GM21786 (cell line): ENCODE measurements around the gene SALL1.

Source experiments
- ATAC-seq: cut with Tn5 transposase; IDR thresholded peaks from one replicate; pipeline ENCODE4 v1.9.1; 2021; ENCODE audit not compliant: unreplicated experiment

SALL1 gene

DNA sequence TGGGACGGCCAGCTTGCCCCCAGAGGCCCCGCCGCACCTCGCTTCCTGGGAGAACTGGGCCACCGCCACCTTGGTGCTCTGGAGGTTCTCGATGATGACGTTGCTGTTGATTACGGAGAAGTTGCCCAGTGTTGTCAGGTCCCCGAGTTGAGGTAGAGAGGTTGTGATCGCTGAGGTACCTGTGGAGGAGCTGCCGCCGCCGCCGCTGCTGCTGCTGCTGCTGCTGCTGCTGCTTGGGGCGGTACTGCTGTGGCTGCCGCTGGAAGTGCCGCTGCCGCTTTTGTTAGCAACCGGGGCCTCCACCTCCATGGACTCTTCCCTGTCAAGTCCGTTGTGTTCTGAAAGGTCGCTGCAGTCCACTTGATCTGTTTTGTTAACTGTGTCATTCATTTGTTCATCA is 9.5 kb downstream of the SALL1 start:
- ATAC-seq, result no peak

DNA sequence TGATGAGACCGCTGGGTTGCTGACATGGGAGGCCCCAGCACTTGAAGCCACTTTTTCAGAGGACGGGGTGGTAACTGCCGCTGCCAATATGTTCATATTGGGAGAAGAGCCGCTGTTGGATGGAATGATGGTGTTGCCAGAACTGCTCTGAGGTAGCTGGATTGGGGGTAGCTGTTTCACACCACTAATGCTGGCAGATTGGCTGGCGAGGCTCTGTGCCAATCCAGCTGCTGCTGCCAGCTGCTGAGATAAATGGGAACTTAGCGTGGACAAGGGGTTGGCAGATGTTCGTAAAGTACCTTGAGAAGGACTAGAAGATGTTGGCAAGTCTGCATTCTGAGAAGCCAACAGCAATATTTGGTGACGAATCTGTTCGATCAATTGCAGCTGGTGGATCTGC is 10.0 kb downstream of the SALL1 start:
- no peak for ATAC-seq

DNA sequence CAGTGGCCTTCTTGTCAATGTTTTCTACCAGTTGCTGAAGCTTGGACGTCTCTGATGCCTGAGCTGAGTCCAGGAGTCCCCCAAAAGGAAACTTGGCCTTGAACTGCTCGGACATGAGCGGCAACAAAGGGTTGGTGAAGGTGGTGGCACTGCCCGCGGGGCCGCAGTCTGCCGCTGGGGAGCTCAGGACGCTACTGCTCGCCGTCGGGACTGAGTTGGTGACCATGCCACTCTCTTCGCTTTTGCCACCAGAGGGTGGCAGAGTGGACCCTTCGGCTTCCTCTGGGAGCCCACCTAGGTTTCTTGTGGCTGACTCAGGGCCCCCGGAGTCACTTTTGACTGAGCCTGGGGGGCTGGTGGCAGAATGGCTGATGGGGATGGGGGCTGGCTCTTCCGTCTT is 11.0 kb downstream of the SALL1 start:
- ATAC-seq, result no peak

DNA sequence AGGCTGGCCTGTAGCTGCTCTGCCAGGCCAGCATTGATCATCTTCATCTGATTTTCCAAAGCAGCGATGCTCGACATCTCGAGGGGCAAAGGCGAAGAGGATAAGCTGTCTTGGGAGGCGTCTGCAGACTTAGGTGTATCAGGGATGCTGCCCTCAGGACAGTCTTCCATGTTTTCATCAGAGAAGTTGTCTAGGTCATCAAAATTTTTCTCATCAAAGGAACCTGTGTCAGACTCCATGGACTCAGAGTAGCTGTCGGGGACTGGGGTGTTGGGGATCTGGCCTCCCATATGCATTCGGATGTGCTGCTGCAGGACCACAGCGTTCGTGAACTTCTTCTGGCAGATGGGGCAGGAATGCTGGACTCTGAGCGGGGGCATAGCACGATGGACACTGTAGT is 11.5 kb downstream of the SALL1 start:
- no peak for ATAC-seq

DNA sequence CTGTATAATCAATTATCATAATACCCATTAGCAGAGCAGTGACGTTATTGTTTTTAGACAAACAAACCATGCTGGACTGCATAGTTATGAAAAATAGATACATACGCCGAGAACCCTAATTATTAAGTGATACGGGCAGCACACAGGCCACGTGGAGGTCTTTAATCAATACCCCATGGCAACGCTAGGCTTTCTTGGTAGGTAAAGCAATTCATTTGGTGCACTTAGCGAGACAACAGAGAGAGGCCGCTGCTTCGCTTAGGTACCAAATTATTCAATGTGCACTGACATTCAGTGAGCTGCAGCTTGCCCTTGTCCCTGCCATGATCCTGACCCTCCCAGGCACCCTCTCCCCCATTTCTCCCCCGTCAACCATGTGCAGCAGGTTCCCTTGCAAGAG is 12.9 kb downstream of the SALL1 start:
- no peak for ATAC-seq

- no peak for ATAC-seq
Measured at GRCh38 chr16:51137097-51137496, 14.0 kb downstream of the SALL1 start.

DNA sequence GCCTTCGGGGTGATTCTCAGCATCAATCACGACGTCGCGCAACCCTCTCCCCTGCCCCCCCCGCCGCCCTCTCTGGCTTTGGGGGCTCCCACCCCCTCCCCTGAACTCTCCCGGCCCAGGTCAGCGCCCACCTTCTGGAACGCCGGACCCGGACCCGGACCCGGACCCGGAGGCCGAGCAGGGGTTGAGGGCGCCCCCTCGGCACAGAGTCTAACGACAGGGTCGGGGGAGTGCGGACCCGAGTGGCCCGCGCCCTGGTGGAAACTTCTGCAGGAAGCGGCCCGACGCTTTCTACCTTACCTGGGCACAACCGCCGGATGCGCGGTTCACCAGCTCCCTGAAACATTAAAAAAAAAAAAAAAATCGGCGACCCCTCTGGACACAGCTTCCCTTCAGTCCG is 16.2 kb downstream of the SALL1 start:
- ATAC-seq, result no peak

DNA sequence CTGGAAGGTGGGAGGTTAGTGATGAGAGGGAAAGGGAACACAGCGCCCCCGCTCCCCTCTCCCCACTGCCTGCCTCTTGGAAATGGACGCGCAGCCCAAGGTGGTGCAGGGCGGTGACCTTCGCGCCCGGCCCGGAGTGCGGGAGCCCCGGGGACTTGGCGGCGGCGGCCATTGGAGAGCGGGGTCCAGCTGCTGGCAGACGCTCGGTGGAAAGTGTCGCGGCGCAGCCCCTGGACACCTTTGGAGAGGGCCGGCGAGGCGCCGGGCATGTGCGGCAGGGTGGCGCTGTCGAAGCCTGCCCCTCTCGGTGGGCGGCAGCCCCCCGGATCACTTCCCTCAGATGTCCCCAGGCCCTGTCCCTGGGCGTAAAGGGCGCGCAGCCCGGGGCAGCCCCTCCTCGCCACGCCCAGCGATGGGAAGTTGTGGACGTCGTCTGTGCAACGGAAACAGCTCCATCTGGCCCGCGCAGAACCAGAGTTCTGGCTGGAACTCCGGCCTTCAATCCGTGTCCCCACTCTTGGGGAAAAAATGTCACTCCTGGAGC is 16.7 kb downstream of the SALL1 start:
- no peak for ATAC-seq

GRCh38 chr16:51133688-51134087 is 17.4 kb downstream of the SALL1 start:
- ATAC-seq, result no peak

- ATAC-seq, result no peak
Measured at GRCh38 chr16:51133183-51133582, 17.9 kb downstream of the SALL1 start.

DNA sequence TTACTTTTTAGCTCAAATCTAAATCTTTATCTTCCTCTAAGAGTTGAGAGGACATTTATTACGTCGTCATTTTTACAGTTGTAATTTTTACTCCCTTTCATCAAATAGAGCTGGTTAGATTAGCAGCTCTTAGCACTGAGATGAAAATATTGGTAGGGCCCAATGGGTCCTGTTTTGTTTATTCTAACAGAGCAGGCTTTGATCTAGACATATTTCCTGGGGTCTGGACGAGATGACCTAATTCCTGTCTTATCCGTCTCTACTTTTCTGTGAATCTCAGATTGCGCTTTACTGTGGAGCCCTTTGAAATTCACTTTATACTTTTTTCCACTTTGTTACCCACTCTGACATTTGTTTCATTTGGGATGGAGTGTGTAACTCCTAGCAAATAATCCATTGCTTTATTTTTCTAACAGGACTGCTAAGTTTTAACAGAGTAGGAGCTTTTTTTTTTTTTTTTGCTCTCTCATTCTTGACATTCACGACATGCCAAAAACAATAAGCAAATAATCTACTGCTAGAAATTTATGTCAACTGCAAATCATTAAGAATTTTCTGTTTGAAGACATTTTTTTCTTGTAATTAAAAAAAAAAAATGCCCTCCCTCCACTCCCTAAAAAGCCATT is 18.5 kb downstream of the SALL1 start:
- ATAC-seq, result no peak

- no peak for ATAC-seq
Measured at GRCh38 chr16:51131619-51132018, 19.5 kb downstream of the SALL1 start.

DNA sequence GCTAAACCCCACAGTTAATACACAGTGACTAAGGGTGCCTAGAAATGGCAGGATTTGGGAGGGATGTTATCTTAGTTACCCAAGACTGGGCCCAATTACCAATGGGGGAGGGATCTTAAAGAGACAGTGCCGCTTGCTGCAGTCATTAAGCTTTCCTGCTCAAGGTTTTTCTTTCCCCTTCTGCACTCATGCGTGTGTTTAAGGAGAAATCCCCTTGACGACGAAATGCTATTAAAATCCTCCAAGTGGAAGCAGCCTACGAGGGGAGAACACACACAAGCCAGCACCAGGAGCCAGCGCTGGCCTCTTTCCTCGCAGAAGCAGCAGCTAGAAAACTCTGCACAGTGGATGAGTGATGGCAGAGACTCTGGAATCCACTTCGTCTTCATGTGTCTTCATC is 22.0 kb downstream of the SALL1 start:
- ATAC-seq, result no peak

DNA sequence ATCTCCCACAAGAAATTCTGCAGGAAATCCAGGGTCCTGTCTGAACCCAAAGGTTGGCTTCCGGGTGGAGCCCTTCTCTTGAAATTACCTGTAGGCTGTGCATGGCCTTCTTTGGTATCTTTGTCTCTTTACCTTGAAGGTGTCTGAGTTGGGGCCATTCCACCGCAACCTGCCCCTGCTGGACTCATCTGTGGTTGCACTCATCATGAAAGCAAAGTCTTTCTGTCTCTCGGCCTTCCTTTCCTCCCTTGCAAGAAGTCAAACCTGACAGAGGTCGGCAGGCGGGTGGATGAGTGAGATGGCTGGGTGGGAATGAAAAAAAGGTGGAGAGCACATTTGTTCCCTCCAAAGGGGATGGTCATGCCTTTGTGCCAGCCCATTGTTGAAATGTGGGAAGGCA is 25.1 kb downstream of the SALL1 start:
- no peak for ATAC-seq

- ATAC-seq, result no peak
Measured at GRCh38 chr16:51124896-51125295, 26.2 kb downstream of the SALL1 start.

DNA sequence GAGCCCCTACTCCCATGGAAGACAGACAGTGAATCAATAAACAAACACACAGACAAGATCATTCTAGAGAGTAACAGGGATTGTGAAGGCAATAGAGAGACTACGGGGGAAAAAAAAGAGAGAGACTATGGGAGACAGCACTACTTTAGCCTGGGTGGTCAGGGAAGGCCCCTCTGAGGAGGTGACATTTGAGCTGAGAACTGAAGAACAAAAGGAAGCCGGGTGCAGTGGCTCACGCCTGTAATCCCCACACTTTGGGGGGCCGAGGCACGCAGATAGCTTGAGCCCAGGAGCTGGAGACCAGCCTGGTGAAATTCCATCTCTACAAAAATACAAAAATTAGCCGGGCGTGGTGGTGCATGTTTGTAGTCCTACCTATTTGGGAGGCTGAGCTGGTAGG is 29.2 kb downstream of the SALL1 start:
- ATAC-seq, result no peak

DNA sequence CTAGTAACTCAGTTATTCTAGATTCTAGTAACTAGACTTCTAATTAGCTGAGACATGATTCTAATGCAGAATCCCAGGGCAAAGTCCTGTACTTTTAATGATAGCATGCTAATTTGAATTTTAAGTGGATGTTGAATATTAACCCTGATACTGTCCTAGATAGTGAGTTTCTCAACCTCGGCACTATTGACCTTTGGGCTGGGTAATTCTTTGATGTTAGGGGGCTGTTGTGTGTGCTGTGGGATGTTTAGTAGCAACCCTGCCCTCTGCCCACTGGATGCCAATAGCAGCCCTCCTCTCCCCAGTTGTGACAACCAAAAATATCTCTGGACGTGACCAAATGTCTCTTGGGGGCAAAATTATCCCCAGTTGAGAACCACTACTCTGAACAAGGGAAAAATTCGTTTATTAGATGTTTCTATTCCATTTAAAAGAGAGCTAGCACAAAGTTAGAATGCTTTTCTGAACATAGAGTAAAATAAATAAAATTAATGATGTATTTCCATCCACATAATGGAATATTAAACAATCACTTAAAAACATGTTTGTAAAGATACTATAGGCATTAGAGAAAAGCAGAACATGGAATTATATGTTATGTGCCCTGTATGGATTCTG is 30.2 kb downstream of the SALL1 start:
- ATAC-seq, result no peak

DNA sequence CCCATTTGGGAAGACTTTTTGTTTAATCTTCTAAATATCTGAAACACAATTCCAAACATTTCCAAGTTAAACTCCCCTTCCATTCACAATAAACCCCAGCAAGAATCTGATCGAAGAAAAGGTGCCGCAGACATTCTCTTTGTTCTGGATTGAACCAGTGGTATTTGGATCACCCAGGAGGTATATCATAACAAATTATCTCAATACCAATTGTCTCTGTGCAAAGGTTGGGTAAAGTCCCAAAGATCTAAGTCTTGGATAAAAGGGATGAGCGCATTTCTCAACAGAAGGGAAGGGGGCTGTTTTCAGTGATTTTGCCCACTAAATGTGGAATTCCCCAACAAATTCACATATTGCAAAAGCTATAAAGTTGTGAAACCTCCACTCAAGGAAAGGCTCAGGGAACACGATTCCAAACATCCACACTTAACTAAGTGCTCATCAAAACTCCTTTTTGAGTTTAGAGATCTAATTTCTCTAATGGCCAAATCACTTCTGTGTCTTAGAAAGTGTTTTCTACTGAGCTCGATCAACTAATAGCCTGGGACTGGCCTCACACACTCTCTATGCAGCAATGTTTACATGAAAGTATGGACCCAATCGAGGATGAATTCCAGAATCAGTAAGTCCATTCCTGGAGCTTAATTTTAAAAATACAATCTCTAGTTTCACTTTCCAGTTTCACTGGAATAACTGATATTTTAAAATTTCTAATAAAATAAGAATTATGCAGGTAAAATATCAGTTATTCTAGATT is 30.9 kb downstream of the SALL1 start:
- no peak for ATAC-seq

DNA sequence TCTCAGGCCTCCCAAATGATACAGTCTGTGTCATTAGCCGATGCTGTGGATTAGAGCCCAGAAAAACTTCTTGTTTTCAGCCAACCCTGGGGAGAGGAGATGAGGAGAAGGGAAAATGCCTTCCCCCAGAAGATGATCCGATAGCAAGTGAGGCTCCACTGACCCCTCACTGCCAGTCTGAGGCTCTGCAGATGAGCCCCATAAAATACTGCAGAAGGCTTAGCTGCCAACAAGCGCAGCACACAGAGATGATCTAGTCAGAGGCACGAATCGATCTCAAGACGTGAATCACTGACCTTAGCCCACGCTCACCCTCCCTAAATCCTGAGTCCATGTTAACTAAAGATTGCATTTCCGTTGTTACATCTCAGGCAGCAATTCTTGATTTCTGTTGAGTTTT is 31.5 kb downstream of the SALL1 start:
- ATAC-seq, result no peak

DNA sequence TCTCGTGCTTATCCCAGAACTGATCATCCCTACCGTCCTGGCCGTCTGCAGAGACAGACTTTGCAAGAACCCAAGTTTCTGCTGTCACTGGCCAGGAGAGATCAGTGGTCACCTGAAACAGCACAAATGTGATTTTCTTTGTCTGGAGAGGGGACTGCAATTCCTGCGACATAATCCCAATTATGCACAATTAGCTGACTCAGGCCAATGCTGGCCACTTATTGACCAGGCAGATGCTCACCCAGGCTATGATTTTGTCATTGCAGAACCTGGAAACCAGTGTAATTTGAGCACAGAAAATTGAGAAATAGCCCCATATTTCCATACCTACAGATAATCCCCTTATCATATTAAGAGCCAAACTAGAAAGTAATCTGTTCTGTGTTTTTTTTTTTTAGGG is 34.7 kb downstream of the SALL1 start:
- no peak for ATAC-seq

- no peak for ATAC-seq
Measured at GRCh38 chr16:51114382-51114781, 36.7 kb downstream of the SALL1 start.
